NCI-H2227 treated with DMSO at 0.1 percent for 48 hours (cell line): ENCODE results near the gene ISG20L2.
A peak's percentile ranks its signal among the peaks of the same experiment; 100 is the strongest.

ENCODE experiments used
- DNase-seq: peaks from one replicate; lab custom pipeline; 2025; lab: John Stamatoyannopoulos, UW

Gene ISG20L2

DNA sequence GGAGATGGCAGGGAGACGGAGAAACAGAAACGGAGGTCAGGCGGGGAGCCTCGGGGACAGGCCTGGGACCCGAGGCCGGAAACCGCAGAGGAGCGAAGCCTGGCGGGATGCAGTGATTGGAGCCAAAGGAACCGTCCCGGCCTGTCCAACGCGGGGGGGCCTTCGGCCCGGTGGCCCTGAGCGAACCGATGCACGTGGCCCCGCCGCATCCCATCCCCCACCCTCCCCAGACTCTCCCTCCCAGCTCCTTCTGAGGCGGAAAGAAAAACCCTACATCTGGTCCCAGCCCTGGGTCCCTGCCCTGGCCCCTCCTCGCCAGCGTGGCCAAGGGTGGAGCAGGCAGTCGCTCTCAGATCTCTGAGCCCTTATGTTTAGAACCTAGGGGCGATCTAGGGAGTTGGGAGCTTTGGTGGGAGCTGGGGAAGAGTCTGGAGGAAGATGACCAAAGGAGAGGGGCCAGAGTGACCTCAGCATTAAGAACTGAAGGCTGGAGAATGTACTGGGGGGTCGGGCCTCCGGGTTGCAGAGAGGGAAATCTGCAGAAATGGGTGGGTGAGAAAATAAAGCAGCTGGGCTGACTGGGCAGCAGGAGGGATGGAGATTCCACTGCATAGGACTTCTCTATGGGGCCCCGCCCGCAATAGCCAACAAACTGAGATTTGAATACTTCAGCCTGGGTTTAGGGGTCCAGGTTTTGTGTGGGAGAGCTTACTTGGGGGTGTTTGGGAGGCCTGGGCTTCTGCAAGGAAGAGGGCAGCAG is 21.7 kb downstream of the ISG20L2 start:
- DNase-seq = peak; percentile 61

DNA sequence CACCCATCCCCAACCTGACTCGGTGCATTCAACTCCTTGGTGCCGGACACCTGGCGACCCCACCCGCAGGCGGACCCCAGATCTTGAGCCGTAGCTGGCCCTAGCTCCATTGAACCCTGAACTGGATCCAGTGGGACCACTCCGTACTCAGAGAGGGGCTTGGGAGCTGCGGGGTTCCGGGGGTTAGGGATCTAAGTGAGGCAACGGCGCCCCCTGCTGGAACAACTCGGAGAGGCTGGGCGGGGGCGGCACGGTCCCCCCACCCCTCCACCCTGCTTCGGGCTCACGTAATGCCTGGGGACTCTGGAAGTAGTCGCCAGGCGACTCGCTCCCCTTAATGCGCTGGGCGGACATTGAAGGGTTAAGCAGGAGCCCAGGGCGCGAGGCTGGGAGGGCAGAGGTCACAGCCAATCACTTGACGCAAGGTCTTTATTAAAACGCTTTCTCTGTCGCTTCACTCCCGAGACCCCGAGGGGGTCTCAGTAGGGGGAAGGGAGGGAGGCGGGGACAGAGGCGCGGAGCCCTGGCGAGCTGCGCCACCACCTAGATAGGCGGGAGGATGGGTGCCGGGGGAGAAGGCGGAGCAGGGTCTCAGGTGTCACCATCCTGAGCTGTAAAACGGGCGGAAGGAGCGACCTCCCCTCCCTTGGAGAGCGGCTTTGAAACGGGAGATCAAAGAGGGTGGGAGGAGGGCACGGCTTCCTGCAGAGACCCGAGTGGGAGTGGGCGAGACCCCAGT is 22.5 kb downstream of the ISG20L2 start:
- DNase-seq = peak; percentile 74

DNA sequence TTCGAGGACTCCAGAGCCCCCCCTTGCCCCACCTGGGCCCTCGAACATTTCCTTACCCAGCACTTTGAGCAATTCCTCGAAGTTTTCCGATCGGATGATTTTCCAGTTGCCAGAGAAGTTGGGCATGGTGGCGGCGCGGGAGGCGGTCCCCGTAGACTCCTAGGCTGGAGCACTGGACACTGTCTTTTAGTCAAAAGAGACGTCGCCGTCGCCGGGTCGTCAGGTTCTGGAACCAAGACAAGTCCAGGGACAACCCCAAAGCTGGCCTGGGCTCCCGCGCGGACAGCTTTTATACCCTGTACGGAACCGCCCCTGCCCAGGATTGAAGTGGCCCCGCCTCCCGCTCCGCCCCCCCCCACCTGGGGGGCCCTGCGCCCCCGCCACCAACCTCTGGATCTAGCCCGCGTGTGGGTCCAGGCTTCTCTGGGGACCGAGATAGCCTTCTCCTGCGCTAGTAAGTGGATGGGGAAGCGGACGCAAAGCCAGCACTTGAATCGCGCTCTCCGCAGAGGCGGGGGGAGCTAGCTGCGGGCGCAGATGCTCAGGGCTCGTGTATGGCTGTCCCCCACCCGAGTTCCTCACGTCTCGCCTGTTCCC is 23.1 kb downstream of the ISG20L2 start, which contains the start of gene CRABP2:
CRABP2 (minus strand) TSS at position 263 of the 597 bp plus-strand sequence; CDS start at position 126, 137 bp downstream.
- DNase-seq = peak; percentile 70

DNA sequence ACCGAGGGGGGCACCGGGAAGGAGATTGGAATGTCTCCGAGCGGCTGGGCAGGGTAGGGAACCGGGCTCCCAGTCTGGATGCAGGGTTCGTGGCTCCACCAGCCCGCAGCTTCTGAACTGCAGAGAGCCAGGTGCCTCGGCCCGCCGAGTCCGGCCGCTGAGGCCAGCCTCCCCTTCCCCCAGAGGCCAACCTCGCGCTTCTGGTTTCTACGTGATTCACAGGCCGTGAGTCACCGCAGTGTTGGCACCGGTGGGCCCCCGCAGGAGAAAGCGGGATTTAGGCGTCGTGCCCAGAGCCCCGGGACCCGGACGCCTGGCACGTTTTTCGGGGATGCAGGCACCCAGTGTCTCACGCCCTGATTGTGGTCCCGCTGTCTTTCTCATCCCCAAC is 23.6 kb downstream of the ISG20L2 start:
- no peak for DNase-seq

DNA sequence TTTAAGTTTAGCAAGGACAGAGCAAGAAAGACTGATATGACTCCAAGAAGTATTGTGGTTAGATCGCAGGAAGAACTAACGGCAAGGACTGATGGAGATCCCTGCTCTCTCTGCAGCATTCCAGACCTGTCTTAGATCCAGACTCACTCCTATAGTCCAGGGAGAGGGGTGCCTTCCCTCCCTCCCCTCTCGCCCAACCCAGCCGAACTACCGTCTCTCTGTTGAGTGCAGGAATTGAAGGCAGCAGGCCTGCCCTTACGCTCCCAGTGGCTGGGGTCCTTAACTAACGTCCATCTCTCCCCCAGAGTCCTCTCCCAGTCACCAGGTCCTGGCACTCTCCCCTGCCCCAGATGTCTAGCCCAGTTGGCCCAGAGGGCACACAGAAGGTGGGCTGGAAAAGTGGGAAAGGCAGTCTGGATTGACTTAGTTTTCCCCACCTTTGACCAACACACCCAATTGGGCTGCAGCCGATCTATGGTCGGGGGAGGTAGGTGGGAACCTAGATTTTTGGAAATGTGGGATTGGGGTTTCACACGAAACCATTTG is 24.3 kb downstream of the ISG20L2 start:
- no peak for DNase-seq

DNA sequence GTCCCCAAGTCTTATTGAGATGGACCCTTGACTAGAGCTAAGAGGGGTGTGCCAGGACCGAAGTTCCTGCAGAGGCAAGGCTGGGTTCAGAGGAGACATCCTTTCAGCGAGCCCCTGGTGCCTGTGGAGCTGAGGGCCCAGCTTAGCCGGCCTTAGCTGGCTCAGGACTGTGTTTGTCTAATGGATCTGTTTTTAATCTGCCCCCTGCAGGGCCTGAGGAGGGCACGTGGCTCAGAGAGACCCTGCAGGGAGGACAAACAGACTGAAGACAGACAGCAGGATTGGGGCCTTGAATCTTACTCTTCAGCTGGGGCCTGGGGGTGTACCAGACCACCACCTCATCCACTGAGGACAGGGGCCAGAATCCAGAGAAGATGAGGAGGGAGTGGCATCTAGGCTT is 24.8 kb downstream of the ISG20L2 start:
- no peak for DNase-seq

DNA sequence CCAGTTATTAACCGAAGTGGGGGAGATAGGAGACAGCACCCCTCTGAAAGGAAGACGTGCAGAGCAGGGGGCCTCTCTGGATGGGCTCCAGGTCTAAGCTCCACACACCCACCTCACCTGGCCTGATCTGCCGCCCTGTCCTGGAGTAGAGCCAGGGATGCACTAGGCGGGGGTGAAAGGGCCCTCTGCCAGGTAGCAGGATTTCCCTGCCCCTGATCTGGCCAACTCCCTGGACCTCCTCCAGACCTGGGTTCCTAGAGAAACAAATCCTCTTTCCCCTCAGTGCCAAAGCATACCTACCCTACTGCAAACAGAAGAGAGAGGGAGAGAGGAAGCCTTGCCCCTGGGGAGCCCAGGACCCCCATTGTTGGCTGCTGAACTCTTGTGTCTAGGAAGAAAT is 25.2 kb downstream of the ISG20L2 start:
- no peak for DNase-seq

DNA sequence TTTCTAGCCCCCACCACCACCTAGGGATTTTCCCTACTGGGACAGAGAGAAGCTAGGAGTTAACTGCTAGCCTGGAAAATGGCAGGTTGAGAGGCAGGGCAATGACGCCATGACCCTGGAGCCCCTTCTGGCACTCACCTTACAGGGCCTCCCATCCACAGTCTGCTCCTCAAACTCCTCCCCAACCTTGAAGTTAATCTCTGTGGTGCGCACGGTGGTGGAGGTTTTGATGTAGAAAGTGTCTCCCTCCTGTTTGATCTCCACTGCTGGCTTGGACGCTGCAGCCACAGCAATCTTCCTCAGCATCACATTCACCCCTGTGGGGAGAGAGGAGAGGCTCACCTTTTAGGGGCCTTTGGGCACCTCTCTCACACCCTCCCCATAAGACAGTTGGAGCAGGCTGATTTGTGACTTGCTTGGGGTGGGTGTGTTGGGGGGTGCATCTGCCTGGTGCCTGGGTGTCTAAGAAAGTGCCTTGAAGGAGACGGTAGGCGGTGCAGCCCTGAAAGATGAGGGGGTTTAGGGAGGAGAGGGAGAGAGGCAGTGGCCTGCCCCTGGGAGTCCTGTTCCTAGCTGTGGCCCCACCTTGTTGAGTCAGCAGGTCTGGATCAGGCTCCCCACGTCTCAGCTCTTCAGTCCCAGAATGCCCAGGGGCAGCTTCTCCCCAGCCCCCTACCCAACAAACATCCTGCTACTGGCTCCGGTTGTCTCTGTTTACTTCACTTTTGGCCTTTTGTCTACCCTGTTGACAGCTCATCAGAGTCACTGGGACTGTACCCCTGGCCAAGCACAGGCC is 27.6 kb downstream of the ISG20L2 start:
- no peak for DNase-seq

DNA sequence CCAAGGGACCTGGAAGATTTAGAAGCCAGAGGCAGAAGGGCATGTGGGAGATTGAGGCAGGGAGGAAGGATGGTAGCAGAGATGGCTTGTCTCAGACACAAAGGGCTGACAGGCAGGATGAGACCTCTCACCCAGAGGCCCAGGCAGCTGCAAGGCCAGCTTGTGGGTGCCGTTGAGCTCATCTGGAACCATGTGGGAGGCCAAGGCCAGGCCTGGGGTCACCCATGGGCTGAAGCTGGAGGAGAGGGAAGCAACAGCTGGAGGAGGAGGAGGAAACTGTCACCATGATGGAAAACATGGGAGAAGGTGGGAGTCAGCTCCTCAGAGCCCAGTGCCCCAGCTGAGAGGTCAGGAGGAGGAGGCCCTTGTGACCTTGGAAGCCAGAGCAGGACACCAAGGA is 29.6 kb downstream of the ISG20L2 start:
- DNase-seq = no peak

DNA sequence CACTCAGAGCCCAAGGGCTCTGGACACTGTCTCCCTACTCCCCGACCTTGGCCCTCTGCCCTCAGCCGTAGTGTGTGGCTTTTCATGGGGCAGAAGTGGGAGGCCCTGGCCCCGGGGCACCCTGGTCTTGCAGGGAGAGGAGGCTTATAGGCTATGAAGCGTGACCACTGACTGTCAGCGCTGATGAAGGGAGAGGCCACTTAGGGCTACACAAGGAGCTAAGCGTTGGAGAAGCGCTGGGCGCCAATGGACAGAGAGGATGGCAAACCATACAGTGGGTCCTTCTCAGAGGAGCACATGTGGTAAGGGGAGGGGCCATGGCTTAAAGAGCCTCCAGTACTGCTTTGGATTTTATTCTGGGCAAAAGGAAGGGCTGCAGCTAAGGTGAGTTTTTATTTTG is 31.1 kb downstream of the ISG20L2 start:
- no peak for DNase-seq

DNA sequence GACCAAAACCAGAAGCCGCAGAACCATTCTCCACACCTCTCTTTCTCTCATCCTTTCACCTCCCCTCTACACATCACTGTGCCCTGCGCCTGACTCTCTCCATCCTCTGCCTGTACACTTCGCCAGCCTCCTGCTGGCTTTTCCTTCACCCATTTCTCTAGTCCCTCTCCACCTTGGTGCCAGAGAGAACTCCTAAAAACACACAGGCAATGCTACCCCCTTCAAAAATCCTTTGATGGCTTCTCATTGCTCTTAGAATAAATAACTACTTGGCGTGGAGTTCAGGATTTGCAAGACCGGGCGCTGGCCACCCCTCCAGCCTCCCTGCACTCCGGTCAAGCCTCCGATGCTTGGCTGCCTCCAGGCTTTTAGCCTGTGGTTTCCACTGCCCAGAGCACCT is 31.8 kb downstream of the ISG20L2 start:
- DNase-seq = no peak

DNA sequence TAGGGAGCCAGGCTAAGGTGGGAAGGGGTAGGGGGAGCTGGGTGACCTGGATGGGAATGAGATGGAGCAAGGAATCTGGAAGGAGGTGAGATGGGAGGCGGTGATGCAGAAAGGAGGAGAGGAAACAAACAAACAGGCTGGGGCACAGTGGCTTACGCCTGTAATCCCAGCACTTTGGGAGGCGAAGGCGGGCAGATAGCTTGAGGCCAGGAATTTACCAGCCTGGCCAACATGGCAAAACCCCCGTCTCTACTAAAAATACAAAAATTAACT is 33.9 kb downstream of the ISG20L2 start:
- DNase-seq = no peak

DNA sequence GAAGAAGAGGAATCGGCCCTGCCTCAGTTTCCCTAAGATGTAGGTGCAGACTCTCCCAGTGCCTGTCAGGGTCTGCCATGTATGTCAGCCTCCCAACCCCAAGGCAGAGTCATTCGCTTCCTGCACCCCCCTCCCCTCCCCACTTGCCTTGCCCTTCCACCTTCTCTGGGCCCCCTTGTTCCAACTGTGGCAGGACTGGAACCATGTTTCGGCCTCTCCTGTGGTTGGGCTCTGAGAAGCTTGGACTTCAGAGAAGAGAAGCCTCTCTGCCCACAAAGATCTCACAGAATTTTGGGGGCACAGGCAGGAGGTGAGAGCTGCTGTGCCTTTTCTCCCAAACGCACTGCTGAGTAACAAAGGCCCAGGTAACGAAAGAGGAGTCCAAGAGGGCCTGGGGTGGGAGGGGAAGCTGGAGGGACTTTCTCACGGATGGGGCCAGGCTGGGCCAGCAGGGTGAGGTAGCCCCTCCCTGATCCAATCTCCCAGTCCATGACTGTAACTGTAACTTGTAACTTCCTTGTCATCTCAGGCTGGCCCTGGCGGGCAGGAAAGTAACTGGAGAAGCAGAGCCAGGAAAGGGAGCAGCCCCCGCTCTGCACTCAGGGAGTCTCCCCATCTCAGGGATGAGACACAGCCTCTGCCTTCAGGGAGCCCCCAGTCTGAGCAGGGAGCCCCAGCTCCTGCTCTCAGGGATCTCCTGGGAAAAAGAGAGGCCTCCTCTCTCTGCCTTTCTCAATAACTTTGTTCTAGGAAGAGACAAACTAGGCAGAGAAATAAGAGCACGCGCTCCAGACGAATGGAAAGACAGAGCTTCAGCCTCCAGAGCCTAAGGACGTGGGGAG is 34.5 kb downstream of the ISG20L2 start:
- no peak for DNase-seq

DNA sequence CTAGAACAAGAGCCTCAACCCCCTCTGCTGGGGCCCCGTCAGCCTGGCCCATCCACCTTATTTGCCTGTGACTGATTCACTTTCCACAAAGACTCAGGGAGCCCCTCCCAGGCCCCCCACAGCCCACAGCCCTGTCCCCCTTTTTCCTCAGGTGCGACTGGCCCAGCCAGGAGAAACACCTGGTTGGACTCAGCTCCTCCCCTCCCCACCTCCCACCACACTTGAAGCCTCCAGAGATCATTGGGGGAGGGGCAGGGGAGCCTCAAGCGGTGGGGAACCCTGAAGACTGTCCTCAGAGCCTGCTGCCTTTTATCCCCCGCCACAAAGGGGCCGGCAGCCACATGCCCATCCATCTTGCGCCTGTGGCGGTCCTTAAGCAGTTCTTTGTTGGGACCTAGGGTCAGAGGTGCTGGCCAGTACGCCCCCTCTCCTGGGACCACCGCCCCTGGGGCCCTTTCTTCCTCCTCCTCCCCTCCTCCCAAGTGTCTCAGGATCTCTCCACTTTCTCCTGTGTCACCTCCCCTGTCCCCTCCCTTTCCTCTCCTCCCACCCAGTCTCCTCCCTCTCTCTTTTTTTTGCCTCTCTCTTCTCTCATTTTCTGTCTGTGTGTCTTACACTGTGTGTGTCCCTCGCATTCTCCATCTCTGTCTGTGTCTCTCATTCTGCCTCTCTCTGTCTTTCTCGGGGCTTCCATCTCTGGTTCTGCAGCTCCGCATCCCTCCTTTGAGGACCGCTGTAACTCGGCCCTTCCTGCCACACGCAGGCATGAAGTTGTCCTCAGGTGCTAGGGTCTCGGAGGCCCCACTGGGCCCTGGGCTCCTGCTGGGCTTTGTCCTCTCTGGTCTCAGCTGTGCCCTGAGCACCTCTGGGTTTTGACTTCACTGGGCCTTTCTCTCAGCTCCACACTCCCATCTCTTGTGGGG is 35.4 kb downstream of the ISG20L2 start:
- DNase-seq = peak; percentile 82

DNA sequence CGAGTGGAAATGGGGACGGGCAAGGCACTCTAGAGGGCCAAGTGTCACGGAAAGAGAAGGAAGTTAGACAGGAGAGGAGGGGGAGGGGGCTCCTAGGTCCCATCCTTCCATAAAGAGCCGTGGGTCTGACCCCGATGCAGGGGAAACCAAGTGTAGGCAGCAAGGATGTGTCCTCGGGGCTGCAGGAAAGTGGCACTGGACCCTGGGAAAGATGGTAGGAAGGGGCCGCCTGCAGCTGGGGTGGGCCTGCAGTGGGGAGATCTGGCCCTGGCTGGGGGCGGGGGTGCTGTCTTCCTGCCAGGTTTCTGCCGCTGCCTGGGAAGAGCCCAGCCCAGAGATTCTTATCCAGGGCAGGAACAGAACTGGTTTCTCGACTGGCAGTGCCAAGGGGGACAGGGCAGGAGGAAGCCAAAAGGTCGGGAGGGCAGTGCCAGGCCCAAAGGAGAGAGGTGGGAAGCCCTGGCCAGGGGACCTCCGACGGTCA is 36.1 kb downstream of the ISG20L2 start:
- no peak for DNase-seq

DNA sequence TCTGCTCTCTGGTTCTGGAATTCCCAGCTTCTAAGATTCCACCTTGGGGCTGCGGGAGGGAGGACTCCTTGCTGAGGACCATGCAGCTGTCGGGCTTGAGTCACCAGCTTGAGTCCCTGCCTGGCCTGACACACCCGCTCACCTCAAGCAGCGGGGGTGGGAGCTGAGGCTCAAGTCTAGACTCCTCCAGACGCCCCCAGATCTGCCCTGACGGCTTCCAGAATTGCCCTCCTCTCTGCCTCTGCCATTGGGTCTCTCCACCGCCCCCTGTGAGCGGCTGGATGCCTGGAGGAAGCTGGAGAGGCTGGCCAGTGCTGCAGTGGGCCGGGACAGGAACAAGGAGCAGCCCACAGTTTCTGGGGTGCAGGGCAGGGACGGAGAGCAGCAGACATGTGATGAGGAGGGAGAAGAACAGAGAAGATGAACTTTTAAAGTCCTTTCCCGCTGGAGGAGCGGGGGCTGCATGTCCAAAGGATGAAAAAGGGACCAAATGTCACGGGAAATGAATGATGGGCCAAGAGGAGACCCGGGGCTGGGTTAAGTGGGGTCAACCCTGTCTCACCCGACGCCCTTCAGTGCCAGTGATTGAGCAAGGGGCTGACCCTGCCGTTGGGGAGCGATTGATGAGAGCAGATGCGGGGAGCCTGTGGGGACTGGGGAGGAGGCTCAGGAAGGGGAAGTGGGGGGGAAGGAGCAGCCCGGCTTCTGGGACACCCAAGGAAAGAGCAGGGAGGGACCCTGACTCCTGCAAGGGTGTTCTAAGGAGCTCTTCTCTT is 36.7 kb downstream of the ISG20L2 start:
- no peak for DNase-seq

DNA sequence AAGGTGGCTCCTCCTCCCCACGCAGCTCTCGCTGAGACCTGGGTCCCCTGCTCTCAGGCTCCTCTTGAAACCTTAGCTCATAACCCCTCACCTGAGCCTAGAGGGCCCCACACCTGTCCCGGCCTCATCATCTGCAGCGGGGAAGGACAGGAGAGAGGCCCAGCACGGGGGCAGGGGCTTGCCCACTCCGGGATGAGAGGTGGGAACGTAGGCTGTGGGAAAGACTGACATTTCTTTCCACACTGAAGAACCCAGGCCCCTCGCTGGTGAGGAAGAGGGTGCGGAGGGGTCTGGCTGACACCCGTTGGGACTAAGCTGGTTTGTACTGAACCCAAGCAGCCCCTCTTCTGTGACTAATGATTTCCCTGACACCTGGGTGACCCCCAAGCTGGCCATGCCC is 37.4 kb downstream of the ISG20L2 start:
- no peak for DNase-seq

DNA sequence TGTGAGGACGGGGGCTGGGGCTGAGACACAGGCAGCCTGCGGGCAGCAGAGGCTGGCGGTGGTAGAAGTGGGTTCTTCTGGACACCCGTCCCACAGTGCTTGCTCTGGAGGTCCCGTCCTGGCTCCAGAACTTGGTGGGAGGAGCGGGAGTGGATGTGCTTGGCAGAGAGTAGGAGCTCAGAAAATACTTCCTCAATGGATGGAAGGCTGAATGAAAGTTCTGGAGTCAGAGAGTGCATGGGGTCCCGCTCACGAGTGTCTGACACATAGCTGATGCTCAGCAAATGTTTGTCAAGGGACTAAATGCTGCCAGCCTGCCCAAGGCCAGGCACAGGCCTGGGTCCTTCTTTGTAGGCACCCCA is 37.9 kb downstream of the ISG20L2 start:
- no peak for DNase-seq

DNA sequence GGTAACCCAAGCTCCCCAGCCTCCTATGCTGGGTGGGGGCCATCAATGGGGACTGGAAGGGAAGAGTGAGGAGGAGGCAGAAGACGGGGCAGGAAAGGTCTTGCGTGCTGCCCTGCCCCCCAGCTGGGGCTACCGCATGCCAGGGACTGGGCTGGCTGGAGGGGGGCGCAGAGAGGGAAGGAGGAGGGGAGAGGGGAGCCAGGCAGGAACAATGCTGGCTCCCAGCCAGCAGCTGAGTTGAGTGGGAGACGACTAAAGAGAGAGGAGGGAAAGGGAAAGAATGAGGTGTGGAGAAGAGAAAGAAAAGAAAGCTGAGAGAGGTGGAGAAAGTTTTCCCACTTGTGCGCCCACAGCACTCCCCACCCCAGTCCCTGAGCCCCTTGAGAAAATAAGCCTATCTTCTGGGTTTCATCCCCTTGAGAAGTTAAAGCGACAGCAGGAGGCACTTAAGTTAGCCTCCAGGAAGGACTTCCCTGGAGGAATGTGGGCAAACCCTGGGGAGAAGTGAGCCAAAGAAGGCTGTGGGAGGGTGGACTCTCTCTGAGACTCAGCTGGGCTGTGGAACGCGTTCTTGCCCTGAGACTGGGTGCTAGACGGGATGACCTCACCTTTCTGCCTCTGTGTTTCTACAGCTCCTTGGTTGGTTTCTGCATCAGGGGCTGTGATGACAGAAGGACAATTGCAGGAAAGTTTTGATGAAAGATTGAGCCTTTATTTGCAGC is 38.5 kb downstream of the ISG20L2 start:
- DNase-seq = no peak
